Mucosa of descending colon (tissue), 3 donors: ENCODE data around the gene SMAD1. TPM values are rescaled to one million over a fixed set of nuclear protein-coding genes. Genes with fewer than 3 reads are reported as not detected.

Source experiments
- ATAC-seq: fragments of 200-7000 bp; cut with Tn5 transposase; one replicate; pipeline ENCODE4 v1.9.1; 2020; ENCODE audit warnings: mild to moderate bottlenecking, moderate library complexity
- DNase-seq, 3 donors: peaks; one replicate each; pipeline ENCODE4 v3.0.0-alpha.2; 2020
- H3K36me3 ChIP-seq: fragments of 200-600 bp; one replicate; pipeline ENCODE4 v1.8.0; 2021; ENCODE audit warnings: low read depth, mild to moderate bottlenecking
- H3K4me1 ChIP-seq: fragments of 200-600 bp; one replicate; pipeline ENCODE4 v1.8.0; 2021; ENCODE audit warnings: low read depth, mild to moderate bottlenecking
- H3K4me3 ChIP-seq: fragments of 200-600 bp; one replicate; pipeline ENCODE4 v1.8.0; 2021; ENCODE audit warnings: mild to moderate bottlenecking
- H3K9me3 ChIP-seq: fragments of 200-600 bp; one replicate; pipeline ENCODE4 v1.8.0; 2021; ENCODE audit warnings: mild to moderate bottlenecking
- intact Hi-C, 2 donors: fragments of 100-400 bp; cut with DNase I in 1 of 2; cut with micrococcal nuclease in 1 of 2; formaldehyde crosslinking; loops; one replicate each; pipeline versions ENCODE4 v1.11.0 to v1.11.1; 2022; cut with DNase I, micrococcal nuclease
- total RNA-seq, 3 donors: library from RNA; stranded (reverse); fragmentation: NEBNext Ultra II Directional in 2 of 3; extraction: Animal tissue kit (Norgen Biotek cat#: 25700) in 2 of 3; gene quantifications; one replicate each; pipeline versions ENCODE4 v1.2.1 to v1.2.4, GENCODE V29; 2021 to 2023
- TF ChIP-seq, protein P1 (sequence below): fragments of 200-600 bp; IDR thresholded peaks from one replicate; pipeline ENCODE4 v1.8.0; 2022; ENCODE audit warnings: antibody characterized with exemption, mild to moderate bottlenecking
- donor health status: DM: no; HTN: no; CAD: no; lungs with moderate emphysema.
- donor health status: DM: no; HTN: no; CAD: no.
- donor health status: DM: no; HTN: yes; CAD: no.

Gene SMAD1
- total RNA-seq, 3 donors from 2014 or later: 34.9 to 47.4 (median 39.3) TPM

DNA sequence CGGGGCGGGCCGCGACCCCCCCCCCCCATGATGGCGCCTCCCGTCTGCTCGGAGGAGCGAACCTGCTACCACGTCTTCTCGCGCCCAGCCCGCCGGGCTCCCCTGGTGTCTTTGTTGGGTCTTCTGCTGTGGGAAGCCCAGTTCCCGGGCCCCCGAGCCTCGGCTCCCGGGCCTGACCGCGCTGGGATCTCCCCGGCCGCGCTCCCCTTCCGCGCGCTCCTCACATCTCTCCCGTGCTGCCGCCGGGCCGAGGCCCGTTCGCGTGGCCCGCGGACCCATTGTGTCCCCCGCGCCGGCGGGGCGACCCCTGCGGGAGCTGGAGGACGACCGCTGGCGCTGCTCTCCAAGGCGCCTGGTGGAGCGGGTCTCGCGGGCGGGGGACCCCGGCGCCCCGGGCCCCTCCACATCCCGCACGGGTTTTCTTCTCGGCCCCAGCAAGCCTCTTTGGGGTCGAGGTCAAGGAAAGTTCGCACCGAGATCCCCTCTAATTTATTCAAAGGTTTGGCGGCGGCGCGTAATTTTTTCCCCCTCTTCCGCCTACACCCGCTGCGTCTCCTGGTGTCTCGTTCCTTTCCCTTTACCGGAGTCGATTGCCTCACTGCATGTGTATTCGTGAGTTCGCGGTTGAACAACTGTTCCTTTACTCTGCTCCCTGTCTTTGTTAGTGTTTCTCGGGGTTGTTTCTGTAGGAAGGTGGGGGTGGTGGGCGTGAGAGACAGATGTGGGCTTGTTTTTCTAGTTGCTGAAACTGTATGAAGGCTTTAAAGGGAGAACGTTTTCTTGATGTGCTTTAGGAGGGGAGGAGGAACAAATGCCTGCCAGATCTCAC lies 770 bp downstream of the SMAD1 start:
- Histone ChIP-seq H3K4me1 (peaks cover 4% of the 10 kb centered on the region), H3K9me3 (no peaks in the 10 kb centered on the region), H3K4me3 (peak overlapping the region; percentile 83), H3K36me3 (no peaks in the 10 kb centered on the region)
- TF ChIP-seq, protein P1, sequence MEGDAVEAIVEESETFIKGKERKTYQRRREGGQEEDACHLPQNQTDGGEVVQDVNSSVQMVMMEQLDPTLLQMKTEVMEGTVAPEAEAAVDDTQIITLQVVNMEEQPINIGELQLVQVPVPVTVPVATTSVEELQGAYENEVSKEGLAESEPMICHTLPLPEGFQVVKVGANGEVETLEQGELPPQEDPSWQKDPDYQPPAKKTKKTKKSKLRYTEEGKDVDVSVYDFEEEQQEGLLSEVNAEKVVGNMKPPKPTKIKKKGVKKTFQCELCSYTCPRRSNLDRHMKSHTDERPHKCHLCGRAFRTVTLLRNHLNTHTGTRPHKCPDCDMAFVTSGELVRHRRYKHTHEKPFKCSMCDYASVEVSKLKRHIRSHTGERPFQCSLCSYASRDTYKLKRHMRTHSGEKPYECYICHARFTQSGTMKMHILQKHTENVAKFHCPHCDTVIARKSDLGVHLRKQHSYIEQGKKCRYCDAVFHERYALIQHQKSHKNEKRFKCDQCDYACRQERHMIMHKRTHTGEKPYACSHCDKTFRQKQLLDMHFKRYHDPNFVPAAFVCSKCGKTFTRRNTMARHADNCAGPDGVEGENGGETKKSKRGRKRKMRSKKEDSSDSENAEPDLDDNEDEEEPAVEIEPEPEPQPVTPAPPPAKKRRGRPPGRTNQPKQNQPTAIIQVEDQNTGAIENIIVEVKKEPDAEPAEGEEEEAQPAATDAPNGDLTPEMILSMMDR: no peak
- ATAC-seq: peak; percentile 64
- intact Hi-C loops: loop anchor here in 1 of 2 donors (10.0 kb wide), 1 partner anchor 62 kb away; no protein-coding TSS in a partner anchor
- peak; percentile 63 to 67 (median 64) for DNase-seq

DNA sequence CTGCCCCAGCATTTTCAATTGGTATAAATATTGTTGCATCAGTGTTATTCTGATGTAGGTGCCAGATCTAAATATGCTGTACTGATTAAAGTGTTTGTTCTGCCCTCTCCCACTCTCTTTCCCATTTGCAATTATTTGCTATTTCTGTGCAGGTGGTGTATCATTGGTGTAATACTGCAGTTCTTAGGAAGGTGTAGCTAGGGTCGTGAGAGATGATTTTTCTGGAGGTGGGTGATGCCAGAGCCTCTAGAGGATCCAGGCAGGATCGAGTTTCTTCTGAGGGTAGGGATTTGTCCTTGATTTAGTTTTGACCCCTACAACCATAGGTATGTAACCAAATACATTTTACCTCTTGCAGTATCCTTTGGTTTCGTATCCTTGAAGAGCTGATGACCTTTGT lies 1.9 kb downstream of the SMAD1 start:
- H3K4me1 ChIP-seq: peaks cover 4% of the 10 kb centered on the region
- ATAC-seq (no peak), DNase-seq (no peak)
- no peaks in the 10 kb centered on the region for H3K9me3 ChIP-seq
- H3K4me3 ChIP-seq: no peak overlapping the region
- TF ChIP-seq, protein P1: no peak
- H3K36me3 ChIP-seq: no peaks in the 10 kb centered on the region
- intact Hi-C loops: loop anchor here in 1 of 2 donors (10.0 kb wide), 1 partner anchor 61 kb away; no protein-coding TSS in a partner anchor

DNA sequence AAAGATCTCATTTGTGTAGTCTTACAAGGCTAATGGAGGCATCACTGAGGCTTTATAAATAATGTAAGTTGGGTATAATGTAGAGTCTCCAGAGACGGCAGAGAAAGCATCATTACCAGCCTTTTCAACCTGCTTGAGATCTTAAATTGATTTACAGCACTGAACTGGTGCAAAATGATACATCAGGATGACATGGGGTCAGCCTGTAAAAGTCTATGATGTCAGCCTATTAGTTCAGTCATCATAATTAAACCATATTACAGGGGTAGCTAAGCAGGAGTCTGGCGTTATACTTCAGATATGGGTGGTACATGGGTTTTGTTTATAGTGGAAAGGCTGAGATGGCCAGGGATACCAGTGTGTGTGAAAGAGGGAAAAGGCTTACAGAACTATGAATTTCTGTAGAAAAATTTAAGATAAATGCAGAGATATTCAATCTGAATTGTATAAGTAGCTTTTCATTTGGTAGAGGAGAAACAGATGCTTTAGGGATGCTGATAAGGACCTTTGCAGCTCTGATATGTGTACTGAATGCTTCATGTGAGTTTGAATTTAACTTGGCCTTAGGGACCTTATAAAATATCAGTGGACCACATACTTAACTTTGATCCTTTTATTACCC lies 2.7 kb downstream of the SMAD1 start:
- DNase-seq (no peak), ATAC-seq (no peak)
- H3K9me3 ChIP-seq: no peaks in the 10 kb centered on the region
- intact Hi-C loops: loop anchor here in 1 of 2 donors (10.0 kb wide), 1 partner anchor 60 kb away; no protein-coding TSS in a partner anchor
- peaks cover 4% of the 10 kb centered on the region for H3K4me1 ChIP-seq
- no peak overlapping the region for H3K4me3 ChIP-seq
- no peaks in the 10 kb centered on the region for H3K36me3 ChIP-seq
- TF ChIP-seq, protein P1: no peak

DNA sequence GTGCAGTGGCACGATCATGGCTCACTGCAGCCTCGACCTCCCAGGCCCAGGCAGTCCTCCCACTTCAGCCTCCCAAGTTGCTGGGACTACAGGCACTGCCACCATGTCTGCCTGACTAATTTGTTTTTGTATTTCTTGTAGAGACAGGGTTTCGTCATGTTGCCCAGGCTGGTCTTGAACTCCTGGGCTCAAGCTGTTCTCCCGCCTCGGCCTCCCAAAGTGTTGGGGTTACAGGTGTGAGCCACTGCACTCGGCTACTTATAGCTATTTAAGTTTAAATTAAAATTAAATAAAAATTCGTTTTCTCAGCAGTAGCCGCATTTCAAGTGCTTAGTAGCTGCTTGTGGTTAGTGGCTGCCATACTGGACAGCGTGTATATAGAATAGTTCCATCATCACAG lies 3.5 kb downstream of the SMAD1 start:
- H3K4me1 ChIP-seq: peaks cover 4% of the 10 kb centered on the region

DNA sequence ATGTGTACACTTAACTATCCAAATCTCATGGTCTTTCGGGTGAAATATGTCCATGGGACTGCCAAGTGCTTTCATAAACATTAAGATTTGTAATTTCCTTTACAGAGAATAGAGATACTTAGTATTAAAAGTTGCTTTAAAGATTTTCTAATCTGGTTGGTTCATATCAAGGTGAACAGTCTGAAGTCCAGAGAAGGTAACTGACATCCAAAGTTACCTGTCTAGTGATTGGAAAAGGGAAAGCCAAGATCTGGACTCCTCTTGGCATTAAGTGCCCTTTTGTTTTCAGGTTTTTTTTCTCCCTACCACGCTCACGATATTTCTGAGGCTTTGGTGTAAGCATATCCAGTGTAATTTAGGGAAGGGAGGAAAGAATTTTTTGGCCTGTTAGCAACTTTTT lies 5.0 kb downstream of the SMAD1 start:
- intact Hi-C loops: loop anchor here in 1 of 2 donors (10.0 kb wide), 1 partner anchor 58 kb away; no protein-coding TSS in a partner anchor
- Histone ChIP-seq H3K9me3 (no peaks in the 10 kb centered on the region), H3K36me3 (no peaks in the 10 kb centered on the region), H3K4me3 (no peak overlapping the region), H3K4me1 (peaks cover 4% of the 10 kb centered on the region)
- ATAC-seq (no peak), DNase-seq (no peak)
- TF ChIP-seq, protein P1: no peak

More for the DNA sequence above, 3.5 kb downstream of the SMAD1 start:
- DNase-seq (no peak), ATAC-seq (no peak)
- H3K9me3 ChIP-seq: no peaks in the 10 kb centered on the region
- intact Hi-C loops: loop anchor here in 1 of 2 donors (10.0 kb wide), 1 partner anchor 60 kb away; no protein-coding TSS in a partner anchor
- no peaks in the 10 kb centered on the region for H3K36me3 ChIP-seq
- TF ChIP-seq, protein P1: no peak
- H3K4me3 ChIP-seq: no peak overlapping the region
